ENCODE measurements around the gene GATA2.

Gene GATA2

DNA sequence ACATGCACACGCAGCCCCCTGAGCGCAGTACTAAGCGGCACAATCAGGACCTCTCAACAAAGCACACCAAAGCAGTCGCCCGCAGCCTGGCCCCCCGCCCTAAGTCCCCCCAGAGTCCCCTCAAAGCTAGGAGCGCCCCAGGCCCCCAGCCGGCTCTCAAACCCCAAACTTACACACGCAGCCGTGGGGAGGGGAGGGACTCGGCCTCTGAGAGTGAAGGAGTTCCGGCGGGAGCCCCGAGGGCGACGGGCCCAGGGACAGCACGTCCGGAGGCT lies 5.5 kb downstream of the GATA2 start:
- Histone ChIP-seq H3K23ac (ENCODE audit: low read depth, low read length, poor library complexity) (peak overlapping the region; percentile 53), H2AFZ (ENCODE audit: low read length) (peak overlapping the region; percentile 83), H3K4me1 (ENCODE audit: control insufficient read depth in 2 of 2, insufficient read depth in 1 of 2, low read depth in 1 of 2, low read length in 2 of 2) (peaks cover 23 to 38% of the 10 kb centered on the region in 2 donors), H3K27me3 (ENCODE audit: control insufficient read depth in 3 of 3, insufficient read depth in 3 of 3, low read depth in 1 of 3, low read length in 3 of 3) (peaks cover 80 to 100% (median 98%) of the 10 kb centered on the region in 3 experiments), H3K9me3 (replicated peaks in 1 of 2; ENCODE audit: control insufficient read depth in 2 of 2, insufficient read depth in 1 of 2, low read depth in 1 of 2, low read length in 2 of 2) (no peaks in the 10 kb centered on the region), H3K36me3 (replicated peaks in 1 of 2; ENCODE audit: control insufficient read depth in 2 of 2, insufficient read depth in 2 of 2, low read length in 2 of 2) (no peaks in the 10 kb centered on the region), H4K91ac (ENCODE audit: low read depth, low read length, poor library complexity) (no peak overlapping the region), H3K18ac (ENCODE audit: low read length) (no peak overlapping the region), H4K8ac (ENCODE audit: low read depth, low read length) (no peak overlapping the region), H3K4ac (ENCODE audit: low read length) (no peak overlapping the region), H3K4me3 (ENCODE audit: low read length in 2 of 2) (peak overlapping the region in 1 of 2 donors; percentile 16), H2BK12ac (ENCODE audit: low read length) (no peak overlapping the region), H3K27ac (replicated peaks; ENCODE audit: low read length) (no peak overlapping the region), H3K14ac (ENCODE audit: low read length) (no peak overlapping the region), H3K9ac (ENCODE audit: low read depth, low read length, poor library complexity) (no peak overlapping the region), H2BK15ac (ENCODE audit: low read length) (no peak overlapping the region), H3K79me1 (ENCODE audit: low read depth, low read length) (no peaks in the 10 kb centered on the region), H3K4me2 (ENCODE audit: insufficient read depth, low read length, poor library complexity, severe bottlenecking) (peak overlapping the region; percentile 72), H2BK5ac (ENCODE audit: low read length) (no peak overlapping the region), H2BK120ac (ENCODE audit: low read depth, low read length) (no peak overlapping the region), H2AK5ac (ENCODE audit: low read depth, low read length) (no peak overlapping the region)
- WGBS, 2 donors (ENCODE audit: extremely low coverage in 2 of 2, insufficient read length in 2 of 2, insufficient replicate concordance in 1 of 2) = no CpG with 5 or more reads among the region's 18 CpGs
- DNase-seq (ENCODE audit: low spot score) = no peak

DNA sequence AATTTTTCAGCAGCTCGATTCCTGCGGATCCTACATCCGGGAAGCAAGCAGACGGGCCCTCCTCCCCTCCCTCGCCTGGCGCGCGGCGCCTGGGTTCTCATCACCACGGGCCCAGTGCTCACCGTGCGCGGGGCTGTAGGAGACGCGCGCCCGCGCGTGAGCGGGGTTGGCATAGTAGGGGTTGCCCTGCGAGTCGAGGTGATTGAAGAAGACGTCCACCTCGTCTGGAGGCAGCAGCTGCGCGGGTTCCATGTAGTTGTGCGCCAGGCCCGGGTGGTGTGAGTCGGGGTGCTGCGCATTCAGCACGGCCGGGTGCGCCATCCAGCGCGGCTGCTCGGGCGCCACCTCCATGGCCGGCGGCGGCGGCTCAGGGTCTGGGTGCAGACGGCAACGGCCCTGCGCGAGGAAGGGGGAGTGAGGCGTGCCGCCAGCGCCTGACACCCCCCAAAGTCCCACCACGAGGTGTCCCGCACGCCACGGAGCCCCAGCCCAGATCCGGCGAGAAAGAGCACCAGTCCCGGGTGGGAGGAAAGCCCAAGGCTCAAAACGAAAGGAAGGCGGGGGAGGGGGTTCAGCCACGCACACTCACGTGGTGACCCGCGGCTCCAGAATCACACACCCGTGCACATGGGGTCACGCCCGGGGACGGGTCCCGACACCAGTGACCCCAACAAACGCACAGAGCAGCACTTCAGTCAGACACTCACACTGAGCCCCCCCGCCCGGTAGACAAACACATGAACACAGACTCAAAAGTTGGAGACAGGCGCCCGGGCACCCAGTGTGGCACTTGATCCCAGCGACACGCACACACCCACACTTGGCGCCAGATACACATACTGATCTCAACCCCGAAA lies 6.1 kb downstream of the GATA2 start:
- Histone ChIP-seq H4K8ac (ENCODE audit: low read depth, low read length) (no peak overlapping the region), H3K23ac (ENCODE audit: low read depth, low read length, poor library complexity) (peak overlapping the region; percentile 80), H3K9me3 (replicated peaks in 1 of 2; ENCODE audit: control insufficient read depth in 2 of 2, insufficient read depth in 1 of 2, low read depth in 1 of 2, low read length in 2 of 2) (no peaks in the 10 kb centered on the region), H3K4ac (ENCODE audit: low read length) (no peak overlapping the region), H4K91ac (ENCODE audit: low read depth, low read length, poor library complexity) (no peak overlapping the region), H3K4me1 (ENCODE audit: control insufficient read depth in 2 of 2, insufficient read depth in 1 of 2, low read depth in 1 of 2, low read length in 2 of 2) (peaks cover 23 to 43% of the 10 kb centered on the region in 2 donors), H2BK15ac (ENCODE audit: low read length) (no peak overlapping the region), H3K18ac (ENCODE audit: low read length) (peak overlapping the region; percentile 65), H3K4me2 (ENCODE audit: insufficient read depth, low read length, poor library complexity, severe bottlenecking) (peak overlapping the region; percentile 39), H2AFZ (ENCODE audit: low read length) (peak overlapping the region; percentile 83), H3K27ac (replicated peaks; ENCODE audit: low read length) (no peak overlapping the region), H3K14ac (ENCODE audit: low read length) (no peak overlapping the region), H3K9ac (ENCODE audit: low read depth, low read length, poor library complexity) (no peak overlapping the region), H2BK5ac (ENCODE audit: low read length) (no peak overlapping the region), H2BK120ac (ENCODE audit: low read depth, low read length) (no peak overlapping the region), H3K36me3 (replicated peaks in 1 of 2; ENCODE audit: control insufficient read depth in 2 of 2, insufficient read depth in 2 of 2, low read length in 2 of 2) (no peaks in the 10 kb centered on the region), H2BK12ac (ENCODE audit: low read length) (peak overlapping the region; percentile 7), H3K27me3 (ENCODE audit: control insufficient read depth in 3 of 3, insufficient read depth in 3 of 3, low read depth in 1 of 3, low read length in 3 of 3) (peaks cover 77 to 100% (median 98%) of the 10 kb centered on the region in 3 experiments), H3K4me3 (ENCODE audit: low read length in 2 of 2) (peak overlapping the region in 1 of 2 donors; percentile 57), H3K79me1 (ENCODE audit: low read depth, low read length) (no peaks in the 10 kb centered on the region), H2AK5ac (ENCODE audit: low read depth, low read length) (peak overlapping the region; percentile 40)
- no CpG with 5 or more reads among the region's 75 CpGs for WGBS, 2 donors (ENCODE audit: extremely low coverage in 2 of 2, insufficient read length in 2 of 2, insufficient replicate concordance in 1 of 2)
- DNase-seq (ENCODE audit: low spot score) = no peak

GRCh38 chr3:128486205-128486628 lies 6.8 kb downstream of the GATA2 start:
- Histone ChIP-seq H3K9ac (ENCODE audit: low read depth, low read length, poor library complexity) (no peak overlapping the region), H2AFZ (ENCODE audit: low read length) (no peak overlapping the region), H3K4me1 (ENCODE audit: control insufficient read depth in 2 of 2, insufficient read depth in 1 of 2, low read depth in 1 of 2, low read length in 2 of 2) (peaks cover 23 to 43% of the 10 kb centered on the region in 2 donors), H3K36me3 (replicated peaks in 1 of 2; ENCODE audit: control insufficient read depth in 2 of 2, insufficient read depth in 2 of 2, low read length in 2 of 2) (no peaks in the 10 kb centered on the region), H2BK5ac (ENCODE audit: low read length) (no peak overlapping the region), H3K23ac (ENCODE audit: low read depth, low read length, poor library complexity) (peak overlapping the region; percentile 69), H2BK12ac (ENCODE audit: low read length) (no peak overlapping the region), H4K91ac (ENCODE audit: low read depth, low read length, poor library complexity) (no peak overlapping the region), H4K8ac (ENCODE audit: low read depth, low read length) (no peak overlapping the region), H3K9me3 (replicated peaks in 1 of 2; ENCODE audit: control insufficient read depth in 2 of 2, insufficient read depth in 1 of 2, low read depth in 1 of 2, low read length in 2 of 2) (no peaks in the 10 kb centered on the region), H3K27ac (replicated peaks; ENCODE audit: low read length) (no peak overlapping the region), H3K14ac (ENCODE audit: low read length) (no peak overlapping the region), H3K79me1 (ENCODE audit: low read depth, low read length) (no peaks in the 10 kb centered on the region), H2BK120ac (ENCODE audit: low read depth, low read length) (no peak overlapping the region), H3K27me3 (ENCODE audit: control insufficient read depth in 3 of 3, insufficient read depth in 3 of 3, low read depth in 1 of 3, low read length in 3 of 3) (peaks cover 72 to 100% (median 98%) of the 10 kb centered on the region in 3 experiments), H2AK5ac (ENCODE audit: low read depth, low read length) (peak overlapping the region; percentile 95), H3K18ac (ENCODE audit: low read length) (peak overlapping the region; percentile 77), H2BK15ac (ENCODE audit: low read length) (peak overlapping the region; percentile 77), H3K4ac (ENCODE audit: low read length) (no peak overlapping the region), H3K4me2 (ENCODE audit: insufficient read depth, low read length, poor library complexity, severe bottlenecking) (no peak overlapping the region), H3K4me3 (ENCODE audit: low read length in 2 of 2) (no peak overlapping the region)
- DNase-seq (ENCODE audit: low spot score) = no peak
- WGBS, 2 donors (ENCODE audit: extremely low coverage in 2 of 2, insufficient read length in 2 of 2, insufficient replicate concordance in 1 of 2) = no CpG with 5 or more reads among the region's 14 CpGs

DNA sequence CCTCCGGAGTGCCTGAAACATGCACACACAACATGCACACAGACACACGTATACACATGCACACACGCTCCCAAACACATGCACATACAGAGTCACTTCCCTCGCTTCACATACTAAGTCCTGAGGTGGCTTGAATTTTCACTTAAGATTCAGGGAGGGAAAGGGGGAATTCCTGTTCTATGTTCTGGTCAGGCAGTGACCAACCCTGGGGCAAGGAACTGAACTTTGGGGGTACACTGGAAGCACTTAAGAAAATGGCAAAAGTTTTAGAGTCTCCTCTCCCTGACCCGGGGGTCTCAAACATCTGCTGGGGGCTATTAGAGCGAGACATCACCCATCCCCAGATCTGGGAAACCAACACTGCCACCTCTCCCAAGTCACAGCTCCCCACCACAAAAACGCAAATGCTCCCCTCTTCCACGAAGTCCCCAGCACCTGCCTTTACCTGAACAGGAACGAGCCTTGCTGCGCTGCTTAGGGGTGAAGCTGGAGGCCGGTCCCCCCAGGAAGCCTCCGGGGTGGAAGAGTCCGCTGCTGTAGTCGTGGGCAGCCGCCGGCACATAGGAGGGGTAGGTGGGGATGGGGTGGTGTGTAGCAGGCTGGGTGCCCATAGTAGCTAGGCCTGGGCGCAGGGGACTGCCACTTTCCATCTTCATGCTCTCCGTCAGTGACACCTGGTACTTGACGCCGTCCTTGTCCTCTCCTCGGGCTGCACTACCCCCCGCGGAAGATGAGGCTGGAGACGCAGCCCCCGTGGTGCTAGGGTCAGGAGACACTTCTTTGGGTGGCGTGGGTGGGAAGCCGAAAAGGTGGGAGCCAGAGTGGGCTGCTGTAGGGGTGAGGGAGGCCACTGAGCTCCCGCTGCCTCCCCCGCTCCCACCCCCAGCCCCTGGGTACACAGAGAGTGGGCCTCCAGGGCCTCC lies 7.5 kb downstream of the GATA2 start:
- no peaks in the 10 kb centered on the region for H3K79me1 ChIP-seq (ENCODE audit: low read depth, low read length)
- H3K4me1 ChIP-seq (ENCODE audit: control insufficient read depth in 2 of 2, insufficient read depth in 1 of 2, low read depth in 1 of 2, low read length in 2 of 2) = peaks cover 23 to 43% of the 10 kb centered on the region in 2 donors
- H3K4me2 ChIP-seq (ENCODE audit: insufficient read depth, low read length, poor library complexity, severe bottlenecking) = no peak overlapping the region
- H3K4me3 ChIP-seq (ENCODE audit: low read length in 2 of 2) = no peak overlapping the region
- no peak overlapping the region for H3K27ac ChIP-seq (replicated peaks; ENCODE audit: low read length)
- no peak overlapping the region for H2BK5ac ChIP-seq (ENCODE audit: low read length)
- H2BK12ac ChIP-seq (ENCODE audit: low read length) = no peak overlapping the region
- no peak overlapping the region for H2AFZ ChIP-seq (ENCODE audit: low read length)
- H3K18ac ChIP-seq (ENCODE audit: low read length) = peak overlapping the region; percentile 77
- H2AK5ac ChIP-seq (ENCODE audit: low read depth, low read length) = peak overlapping the region; percentile 95
- no peak overlapping the region for H3K14ac ChIP-seq (ENCODE audit: low read length)
- H3K4ac ChIP-seq (ENCODE audit: low read length) = no peak overlapping the region
- peak overlapping the region; percentile 69 for H3K23ac ChIP-seq (ENCODE audit: low read depth, low read length, poor library complexity)
- no peaks in the 10 kb centered on the region for H3K36me3 ChIP-seq (replicated peaks in 1 of 2; ENCODE audit: control insufficient read depth in 2 of 2, insufficient read depth in 2 of 2, low read length in 2 of 2)
- peak overlapping the region; percentile 77 for H2BK15ac ChIP-seq (ENCODE audit: low read length)
- no peak overlapping the region for H2BK120ac ChIP-seq (ENCODE audit: low read depth, low read length)
- no peak for DNase-seq (ENCODE audit: low spot score)
- no peak overlapping the region for H4K91ac ChIP-seq (ENCODE audit: low read depth, low read length, poor library complexity)
- whole genome bisulfite sequencing, 2 donors (ENCODE audit: extremely low coverage in 2 of 2, insufficient read length in 2 of 2, insufficient replicate concordance in 1 of 2) = no CpG with 5 or more reads among the region's 29 CpGs
- peak overlapping the region; percentile 26 for H3K9ac ChIP-seq (ENCODE audit: low read depth, low read length, poor library complexity)
- peaks cover 72 to 100% (median 98%) of the 10 kb centered on the region in 3 experiments for H3K27me3 ChIP-seq (ENCODE audit: control insufficient read depth in 3 of 3, insufficient read depth in 3 of 3, low read depth in 1 of 3, low read length in 3 of 3)
- no peak overlapping the region for H4K8ac ChIP-seq (ENCODE audit: low read depth, low read length)
- no peaks in the 10 kb centered on the region for H3K9me3 ChIP-seq (replicated peaks in 1 of 2; ENCODE audit: control insufficient read depth in 2 of 2, insufficient read depth in 1 of 2, low read depth in 1 of 2, low read length in 2 of 2)
